ENCODE measurements around the gene BRICD5. TPM values are rescaled to one million over a fixed set of nuclear protein-coding genes. Genes with fewer than 3 reads are reported as not detected.

Gene BRICD5
- total RNA-seq, 1 donor from 2014 or later, result 14.4 TPM

DNA sequence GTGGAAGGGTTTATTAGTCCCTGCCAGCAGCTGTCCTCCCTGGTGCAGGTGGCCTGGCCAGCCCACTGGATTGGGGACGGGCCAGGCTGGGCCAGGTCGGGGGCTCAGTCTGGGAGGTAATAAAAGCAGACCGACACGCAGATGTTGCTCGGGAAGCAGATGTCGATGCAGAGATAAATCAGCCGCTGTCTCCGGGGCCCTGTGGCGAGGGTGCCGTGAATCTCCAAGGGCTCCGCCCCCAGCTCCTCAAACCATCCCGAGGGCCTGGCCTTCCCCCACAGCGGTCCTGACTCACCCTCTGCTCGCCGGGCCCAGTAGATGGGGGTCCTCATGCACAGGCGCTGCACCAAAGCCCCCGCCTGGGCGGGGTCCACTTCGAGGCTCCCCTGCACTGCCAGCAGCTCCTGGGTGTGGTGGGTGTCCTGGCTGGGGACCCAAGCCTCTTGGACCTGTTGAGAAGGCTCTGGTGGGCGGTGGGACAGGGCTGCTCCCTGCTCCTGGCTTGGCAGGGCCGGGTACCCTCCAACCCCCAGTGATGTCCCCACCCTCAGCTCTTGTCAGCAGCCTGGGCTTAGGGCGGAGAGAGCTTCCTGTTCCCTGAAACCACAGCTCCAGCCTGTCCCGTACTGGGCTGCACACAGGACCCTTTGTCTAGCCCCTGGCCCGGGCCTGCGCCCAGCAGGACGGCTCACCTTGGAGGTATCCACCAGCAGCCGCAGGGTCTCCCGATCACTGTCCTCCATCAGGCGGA is 1.2 kb downstream of the BRICD5 start:
- no peak overlapping the region for H3K4me3 Mint-ChIP-seq
- no peak overlapping the region for H3K27ac Mint-ChIP-seq
- TF ChIP-seq, protein P1, sequence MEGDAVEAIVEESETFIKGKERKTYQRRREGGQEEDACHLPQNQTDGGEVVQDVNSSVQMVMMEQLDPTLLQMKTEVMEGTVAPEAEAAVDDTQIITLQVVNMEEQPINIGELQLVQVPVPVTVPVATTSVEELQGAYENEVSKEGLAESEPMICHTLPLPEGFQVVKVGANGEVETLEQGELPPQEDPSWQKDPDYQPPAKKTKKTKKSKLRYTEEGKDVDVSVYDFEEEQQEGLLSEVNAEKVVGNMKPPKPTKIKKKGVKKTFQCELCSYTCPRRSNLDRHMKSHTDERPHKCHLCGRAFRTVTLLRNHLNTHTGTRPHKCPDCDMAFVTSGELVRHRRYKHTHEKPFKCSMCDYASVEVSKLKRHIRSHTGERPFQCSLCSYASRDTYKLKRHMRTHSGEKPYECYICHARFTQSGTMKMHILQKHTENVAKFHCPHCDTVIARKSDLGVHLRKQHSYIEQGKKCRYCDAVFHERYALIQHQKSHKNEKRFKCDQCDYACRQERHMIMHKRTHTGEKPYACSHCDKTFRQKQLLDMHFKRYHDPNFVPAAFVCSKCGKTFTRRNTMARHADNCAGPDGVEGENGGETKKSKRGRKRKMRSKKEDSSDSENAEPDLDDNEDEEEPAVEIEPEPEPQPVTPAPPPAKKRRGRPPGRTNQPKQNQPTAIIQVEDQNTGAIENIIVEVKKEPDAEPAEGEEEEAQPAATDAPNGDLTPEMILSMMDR (IDR thresholded peaks at IDR 0.05; ENCODE audit: unreplicated experiment), result no peak
- no peaks in the 10 kb centered on the region for H3K27me3 Mint-ChIP-seq (ENCODE audit: low read depth)
- H3K36me3 Mint-ChIP-seq, result peaks cover 6% of the 10 kb centered on the region
- peaks cover 22% of the 10 kb centered on the region for H3K4me1 Mint-ChIP-seq
- DNase-seq (ENCODE audit: low spot score in 2 of 2, unreplicated experiment in 2 of 2), result no peak
- no peaks in the 10 kb centered on the region for H3K9me3 Mint-ChIP-seq

- Mint-ChIP-seq H3K9me3 (no peaks in the 10 kb centered on the region), H3K4me3 (no peak overlapping the region), H3K27ac (no peak overlapping the region), H3K4me1 (peaks cover 24% of the 10 kb centered on the region), H3K27me3 (ENCODE audit: low read depth) (no peaks in the 10 kb centered on the region), H3K36me3 (peaks cover 6% of the 10 kb centered on the region)
- TF ChIP-seq, protein P1 (IDR thresholded peaks at IDR 0.05; ENCODE audit: unreplicated experiment), result no peak
- no peak for DNase-seq (ENCODE audit: low spot score in 2 of 2, unreplicated experiment in 2 of 2)
Measured at GRCh38 chr16:2208772-2209171, 1.9 kb downstream of the BRICD5 start.

DNA sequence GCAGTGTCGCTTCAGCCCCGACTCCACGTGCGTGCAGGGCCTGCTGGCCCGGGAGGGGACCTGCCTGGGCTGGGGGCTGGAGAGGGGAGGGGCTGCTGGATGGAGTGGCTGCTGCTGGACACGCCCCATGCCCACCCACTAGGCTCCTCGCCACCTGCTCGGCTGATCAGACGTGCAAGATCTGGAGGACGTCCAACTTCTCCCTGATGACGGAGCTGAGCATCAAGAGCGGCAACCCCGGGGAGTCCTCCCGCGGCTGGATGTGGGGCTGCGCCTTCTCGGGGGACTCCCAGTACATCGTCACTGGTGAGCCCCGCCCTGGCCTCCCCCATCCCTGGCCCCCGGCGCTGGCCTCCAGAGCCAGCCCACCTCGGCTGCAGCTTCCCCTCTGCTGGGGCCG is 2.4 kb downstream of the BRICD5 start:
- H3K9me3 Mint-ChIP-seq, result no peaks in the 10 kb centered on the region
- no peak for DNase-seq (ENCODE audit: low spot score in 2 of 2, unreplicated experiment in 2 of 2)
- H3K4me3 Mint-ChIP-seq, result no peak overlapping the region
- H3K27me3 Mint-ChIP-seq (ENCODE audit: low read depth), result no peaks in the 10 kb centered on the region
- TF ChIP-seq, protein P1 (IDR thresholded peaks at IDR 0.05; ENCODE audit: unreplicated experiment), result no peak
- peaks cover 20% of the 10 kb centered on the region for H3K4me1 Mint-ChIP-seq
- H3K36me3 Mint-ChIP-seq, result peaks cover 6% of the 10 kb centered on the region
- no peak overlapping the region for H3K27ac Mint-ChIP-seq

- H3K27me3 Mint-ChIP-seq (ENCODE audit: low read depth), result no peaks in the 10 kb centered on the region
- no peaks in the 10 kb centered on the region for H3K9me3 Mint-ChIP-seq
- peaks cover 16% of the 10 kb centered on the region for H3K4me1 Mint-ChIP-seq
- H3K27ac Mint-ChIP-seq, result no peak overlapping the region
- TF ChIP-seq, protein P1 (IDR thresholded peaks at IDR 0.05; ENCODE audit: unreplicated experiment), result no peak
- peak overlapping the region; percentile 79 for H3K4me3 Mint-ChIP-seq
- no peak for DNase-seq (ENCODE audit: low spot score in 2 of 2, unreplicated experiment in 2 of 2)
- peaks cover 6% of the 10 kb centered on the region for H3K36me3 Mint-ChIP-seq
Measured at GRCh38 chr16:2207872-2208271, 2.8 kb downstream of the BRICD5 start.

GRCh38 chr16:2206780-2207433 is 3.8 kb downstream of the BRICD5 start:
- H3K27me3 Mint-ChIP-seq (ENCODE audit: low read depth), result no peaks in the 10 kb centered on the region
- TF ChIP-seq, protein P1 (IDR thresholded peaks at IDR 0.05; ENCODE audit: unreplicated experiment), result no peak
- DNase-seq (ENCODE audit: low spot score in 2 of 2, unreplicated experiment in 2 of 2), result no peak
- H3K36me3 Mint-ChIP-seq, result peaks cover 6% of the 10 kb centered on the region
- H3K27ac Mint-ChIP-seq, result no peak overlapping the region
- peaks cover 9% of the 10 kb centered on the region for H3K4me1 Mint-ChIP-seq
- no peaks in the 10 kb centered on the region for H3K9me3 Mint-ChIP-seq
- peak overlapping the region; percentile 79 for H3K4me3 Mint-ChIP-seq
